HG02763 (cell line): ENCODE results near the gene BCAS3.

Experiments used
- ATAC-seq: cut with Tn5 transposase; IDR thresholded peaks from one replicate; pipeline ENCODE4 v1.9.1; 2021; ENCODE audit warnings: mild to moderate bottlenecking, moderate library complexity; ENCODE audit not compliant: unreplicated experiment

Gene BCAS3

DNA sequence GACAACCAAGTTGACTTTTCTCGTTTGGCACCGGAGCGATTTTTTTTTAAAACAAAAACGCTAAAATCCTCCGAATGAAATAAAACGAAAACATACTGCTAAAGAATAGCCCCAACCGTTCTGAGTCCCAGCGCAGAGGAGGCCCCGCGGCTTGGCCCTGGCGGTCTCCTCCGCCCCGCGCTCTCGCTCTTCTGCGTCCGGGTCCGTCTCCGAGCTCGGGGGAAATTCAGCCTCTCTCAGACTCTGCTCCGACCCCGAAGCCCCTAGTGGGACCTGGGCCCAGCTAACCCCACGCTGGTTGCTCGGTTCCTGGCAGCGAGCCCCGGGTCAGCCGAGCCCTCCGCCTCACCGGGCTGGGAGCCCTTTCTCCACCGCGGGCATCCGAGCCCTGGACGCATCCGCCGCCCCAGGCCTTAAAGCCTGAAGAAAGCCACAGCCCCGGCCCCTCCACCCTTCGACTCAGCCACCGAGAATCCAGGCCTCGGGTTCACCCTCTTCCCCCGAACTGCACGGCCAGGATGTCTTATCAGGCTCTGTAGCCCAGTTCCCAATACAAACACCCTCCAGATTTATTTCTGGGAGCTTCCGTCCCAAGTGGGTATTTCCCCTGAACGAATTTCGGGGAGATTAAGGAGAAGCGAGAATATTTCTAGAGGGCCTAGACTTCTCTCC is 723.2 kb downstream of the BCAS3 start:
- no peak for ATAC-seq

DNA sequence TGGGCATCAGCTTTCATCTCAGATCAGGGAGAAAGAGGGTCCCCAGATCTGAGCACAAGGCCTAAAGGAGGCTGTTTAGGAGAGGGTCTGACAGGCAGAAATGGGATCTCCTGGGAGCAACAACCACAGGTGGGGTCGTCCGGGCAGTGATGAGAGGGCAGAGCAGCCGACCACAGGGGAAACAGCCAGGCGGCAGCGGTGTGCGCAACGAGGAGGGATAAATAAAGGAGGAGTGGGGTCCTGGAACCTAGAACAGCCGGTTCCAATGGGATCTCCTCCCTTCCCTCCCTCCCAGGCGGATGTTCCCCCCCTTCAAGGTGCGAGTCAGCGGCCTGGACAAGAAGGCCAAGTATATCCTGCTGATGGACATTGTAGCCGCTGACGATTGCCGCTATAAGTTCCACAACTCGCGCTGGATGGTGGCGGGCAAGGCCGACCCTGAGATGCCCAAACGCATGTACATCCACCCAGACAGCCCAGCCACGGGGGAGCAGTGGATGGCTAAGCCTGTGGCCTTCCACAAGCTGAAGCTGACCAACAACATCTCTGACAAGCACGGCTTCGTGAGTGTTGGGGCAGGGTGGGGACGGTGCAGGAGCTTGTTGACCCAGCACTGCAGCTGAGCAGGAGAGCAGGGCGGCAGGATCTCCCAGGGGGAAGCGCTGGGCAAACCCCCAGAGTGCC is 723.9 kb downstream of the BCAS3 start:
- no peak for ATAC-seq

DNA sequence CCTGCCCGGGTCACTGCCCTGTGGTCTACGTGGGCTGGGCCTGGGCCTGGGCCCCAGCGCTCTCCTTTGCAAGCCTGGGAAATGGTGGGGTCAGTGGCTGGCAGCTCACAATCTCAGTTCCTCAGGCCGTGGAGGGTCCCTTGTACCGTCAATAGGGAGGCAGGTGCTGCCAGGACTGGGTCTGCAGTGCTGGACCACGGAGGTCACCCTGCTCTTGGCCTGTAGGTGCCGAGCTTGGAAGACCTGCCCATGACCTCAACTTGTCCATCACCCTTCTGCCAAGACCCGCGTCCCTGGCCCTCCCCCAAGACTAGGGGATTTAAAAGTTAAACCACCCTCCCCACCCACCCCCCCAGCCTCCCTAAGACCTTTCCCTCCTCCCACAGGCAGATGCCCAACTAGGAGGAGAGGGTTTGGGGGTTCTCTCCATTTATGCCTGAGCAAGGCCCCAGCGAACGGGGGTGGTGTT is 724.5 kb downstream of the BCAS3 start:
- ATAC-seq: no peak

DNA sequence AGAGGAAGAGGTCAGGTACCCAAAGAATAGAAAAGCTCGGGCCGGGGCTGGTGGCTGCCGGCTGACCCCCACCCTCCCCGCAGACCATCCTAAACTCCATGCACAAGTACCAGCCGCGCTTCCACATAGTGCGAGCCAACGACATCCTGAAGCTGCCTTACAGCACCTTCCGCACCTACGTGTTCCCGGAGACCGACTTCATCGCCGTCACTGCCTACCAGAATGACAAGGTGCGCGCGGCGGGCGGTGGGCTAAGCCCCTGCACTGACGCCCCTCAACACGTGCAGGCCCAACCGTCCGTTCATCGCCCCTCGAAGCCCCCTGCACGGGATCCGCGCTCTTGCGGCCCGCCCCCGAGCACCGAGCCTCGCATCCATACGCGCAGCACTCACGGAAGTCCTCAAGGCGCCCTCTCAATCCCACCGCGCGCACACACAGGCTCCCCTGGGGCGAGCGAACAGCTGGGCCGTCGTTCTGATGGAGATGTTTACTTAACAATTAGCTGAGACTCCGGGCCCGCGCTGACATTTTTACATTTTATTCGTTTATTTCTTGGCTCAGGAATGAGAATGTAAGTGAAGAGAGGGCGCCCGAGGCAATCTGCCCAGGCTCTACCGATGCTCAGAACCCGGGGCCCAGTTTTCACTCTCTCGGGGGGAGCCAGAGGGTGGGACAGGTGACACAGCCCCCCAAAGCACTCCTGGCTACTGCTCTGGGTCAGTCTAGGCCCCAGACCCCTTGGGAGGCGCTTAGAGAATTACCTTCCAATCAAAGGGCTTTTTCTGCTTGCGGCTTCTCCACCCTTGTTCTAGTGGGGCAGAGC is 725.5 kb downstream of the BCAS3 start:
- no peak for ATAC-seq

DNA sequence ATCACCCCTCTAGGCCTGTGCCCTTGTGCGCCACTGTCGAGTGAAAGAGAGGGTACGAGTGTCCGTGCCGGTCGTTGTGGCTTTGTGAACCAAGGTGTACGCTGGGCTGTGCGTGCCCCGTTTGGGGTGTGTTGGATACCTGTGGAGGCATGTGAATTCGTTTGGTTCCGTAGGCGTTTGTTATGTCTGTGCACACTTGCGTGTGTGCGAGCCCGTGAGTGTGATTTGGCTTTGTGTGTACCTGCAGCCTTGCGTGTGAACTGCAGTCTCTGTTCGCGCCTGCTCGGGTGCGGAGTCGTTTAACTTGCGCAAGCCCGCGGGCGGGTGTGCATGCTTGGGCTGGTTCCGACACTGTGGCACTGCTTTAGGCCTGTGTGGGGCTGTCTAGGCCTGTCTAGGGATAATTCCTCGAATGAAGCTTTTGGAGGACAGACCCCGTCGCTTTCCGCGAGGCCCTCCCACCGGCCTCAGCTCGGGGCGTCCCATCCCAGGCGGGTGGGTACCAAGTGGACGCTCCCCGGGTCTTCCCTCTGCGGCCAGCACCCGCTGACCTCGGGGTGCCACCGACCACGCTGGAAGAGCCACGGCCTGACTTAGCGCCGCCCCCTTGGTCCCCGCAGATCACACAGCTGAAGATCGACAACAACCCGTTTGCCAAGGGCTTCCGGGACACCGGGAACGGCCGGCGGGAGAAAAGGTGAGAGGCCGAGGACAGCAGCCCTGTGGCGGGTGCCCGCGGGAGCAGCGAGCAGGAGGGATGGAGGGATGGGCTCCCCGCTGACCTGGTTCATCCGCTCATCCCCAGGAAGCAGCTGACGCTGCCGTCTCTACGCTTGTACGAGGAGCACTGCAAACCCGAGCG is 726.4 kb downstream of the BCAS3 start:
- no peak for ATAC-seq

DNA sequence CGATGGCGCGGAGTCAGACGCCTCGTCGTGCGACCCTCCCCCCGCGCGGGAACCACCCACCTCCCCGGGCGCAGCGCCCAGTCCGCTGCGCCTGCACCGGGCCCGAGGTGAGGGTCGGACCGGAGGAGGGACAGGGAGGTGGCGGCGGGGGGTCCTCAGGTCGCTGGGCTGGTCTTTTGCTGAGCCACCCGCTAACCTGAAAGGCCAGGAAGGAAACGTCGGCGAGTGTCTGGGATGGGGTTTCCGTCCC is 726.9 kb downstream of the BCAS3 start:
- no peak for ATAC-seq

DNA sequence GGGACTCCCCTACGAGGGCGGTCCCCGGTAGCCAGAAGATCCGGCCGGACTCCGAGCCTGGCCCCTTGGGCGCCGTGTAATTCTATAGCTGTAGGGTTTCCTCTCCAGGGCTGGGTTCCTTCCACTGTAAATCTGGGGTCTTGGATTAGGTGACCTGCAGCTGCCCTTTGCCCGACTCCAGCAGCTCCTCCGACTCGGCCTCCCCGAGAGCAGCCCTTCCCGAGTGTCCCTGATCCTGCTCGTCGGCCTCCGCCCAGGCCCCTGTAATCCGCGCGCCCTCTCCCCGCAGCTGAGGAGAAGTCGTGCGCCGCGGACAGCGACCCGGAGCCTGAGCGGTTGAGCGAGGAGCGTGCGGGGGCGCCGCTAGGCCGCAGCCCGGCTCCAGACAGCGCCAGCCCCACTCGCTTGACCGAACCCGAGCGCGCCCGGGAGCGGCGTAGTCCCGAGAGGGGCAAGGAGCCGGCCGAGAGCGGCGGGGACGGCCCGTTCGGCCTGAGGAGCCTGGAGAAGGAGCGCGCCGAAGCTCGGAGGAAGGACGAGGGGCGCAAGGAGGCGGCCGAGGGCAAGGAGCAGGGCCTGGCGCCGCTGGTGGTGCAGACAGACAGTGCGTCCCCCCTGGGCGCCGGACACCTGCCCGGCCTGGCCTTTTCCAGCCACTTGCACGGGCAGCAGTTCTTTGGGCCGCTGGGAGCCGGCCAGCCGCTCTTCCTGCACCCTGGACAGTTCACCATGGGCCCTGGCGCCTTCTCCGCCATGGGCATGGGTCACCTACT is 727.4 kb downstream of the BCAS3 start:
- ATAC-seq: no peak

DNA sequence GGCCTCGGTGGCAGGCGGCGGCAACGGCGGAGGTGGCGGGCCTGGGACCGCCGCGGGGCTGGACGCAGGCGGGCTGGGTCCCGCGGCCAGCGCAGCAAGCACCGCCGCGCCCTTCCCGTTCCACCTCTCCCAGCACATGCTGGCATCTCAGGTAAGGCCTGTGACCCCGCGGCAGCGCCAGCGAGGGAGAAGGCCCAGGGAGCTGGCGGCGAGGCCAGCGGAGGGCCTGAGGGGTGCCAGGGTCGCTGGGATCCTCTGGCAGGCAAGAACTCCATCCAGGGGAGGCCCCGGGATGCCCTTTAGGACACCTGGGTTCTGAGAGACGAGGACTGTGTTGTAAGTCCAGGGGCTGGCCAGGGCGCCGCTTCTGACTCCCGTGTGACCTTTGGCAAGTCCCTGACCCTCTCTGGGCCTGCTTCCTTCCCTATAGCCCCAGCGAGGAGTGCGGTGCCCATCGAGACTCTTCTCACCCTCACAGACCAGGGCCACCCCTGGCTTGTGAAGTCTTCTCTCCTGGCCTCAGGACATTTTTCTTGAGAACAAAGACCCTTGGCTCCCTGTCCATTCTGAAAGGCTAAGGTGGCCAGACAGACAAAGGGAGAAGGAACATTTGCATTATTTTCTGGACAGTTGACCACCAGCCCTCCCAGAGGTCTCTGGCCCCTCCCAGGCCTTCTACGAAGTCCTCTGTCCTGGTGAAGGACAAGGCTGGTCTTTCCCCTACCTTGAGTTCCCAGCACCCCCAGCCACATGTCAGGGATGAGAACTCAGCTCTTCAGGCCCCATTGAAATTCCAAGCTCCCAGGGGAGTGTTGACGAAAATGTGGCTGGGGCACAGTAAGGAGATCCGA is 728.3 kb downstream of the BCAS3 start:
- ATAC-seq: no peak

DNA sequence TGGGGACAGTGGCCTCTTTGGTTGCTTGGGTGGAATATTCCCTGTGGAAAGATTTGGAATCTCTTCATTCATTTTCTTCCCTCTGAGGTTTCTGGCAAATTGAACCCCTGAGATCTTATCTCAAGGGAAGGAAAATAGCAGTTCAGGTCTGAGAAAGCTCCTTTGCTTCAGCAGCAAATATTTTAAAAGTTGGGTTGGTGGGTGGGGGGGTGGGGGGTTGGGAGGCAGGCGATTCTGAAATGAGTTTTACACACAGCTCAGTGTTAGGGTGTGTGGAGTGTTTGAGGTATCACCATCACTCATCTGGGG is 728.8 kb downstream of the BCAS3 start:
- ATAC-seq: no peak

DNA sequence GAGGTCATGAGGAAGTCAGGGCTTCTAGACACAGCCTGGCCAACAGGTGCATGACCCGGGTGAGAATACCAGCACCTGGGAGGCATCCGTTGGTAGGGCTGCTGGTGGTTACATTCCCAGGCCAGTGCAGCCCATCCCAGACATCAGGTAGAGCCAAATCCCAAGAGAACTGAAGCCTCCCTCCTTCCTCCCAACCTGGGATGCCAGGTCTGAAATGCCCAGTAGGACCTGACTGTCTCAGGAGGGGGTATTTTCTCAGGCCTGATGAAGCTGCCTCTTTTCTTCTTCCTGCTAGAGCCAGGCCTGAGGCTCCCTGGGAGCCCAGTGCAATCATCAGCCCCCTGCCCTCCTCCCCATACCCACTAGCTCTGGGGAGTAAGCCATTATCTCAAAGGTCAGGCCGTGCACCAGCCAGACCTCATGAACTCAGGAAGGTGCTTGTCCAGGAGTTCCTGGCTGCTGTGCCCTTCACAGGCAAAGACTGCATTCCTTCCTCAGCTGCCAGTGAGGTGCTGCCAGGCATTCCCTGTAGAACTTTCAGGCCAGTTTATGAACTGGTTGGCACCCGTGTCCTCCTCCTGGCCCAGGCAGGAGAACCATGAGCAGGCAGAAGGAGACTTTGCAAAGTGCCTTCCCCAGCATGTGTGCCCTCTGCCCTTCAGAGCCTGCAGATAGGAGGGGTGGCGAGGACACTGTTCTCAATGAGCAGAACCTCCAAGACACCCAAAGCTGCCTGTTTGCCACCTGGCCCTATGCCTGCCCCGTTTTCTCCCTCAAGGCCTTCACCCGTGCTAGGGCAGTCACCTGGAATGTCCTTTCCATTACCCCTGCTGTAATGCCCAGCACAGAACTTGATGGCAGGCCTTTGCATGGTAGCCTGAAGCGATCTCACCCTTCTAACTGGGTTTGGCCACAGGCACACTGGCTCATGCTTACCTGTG is 729.6 kb downstream of the BCAS3 start:
- ATAC-seq: no peak

DNA sequence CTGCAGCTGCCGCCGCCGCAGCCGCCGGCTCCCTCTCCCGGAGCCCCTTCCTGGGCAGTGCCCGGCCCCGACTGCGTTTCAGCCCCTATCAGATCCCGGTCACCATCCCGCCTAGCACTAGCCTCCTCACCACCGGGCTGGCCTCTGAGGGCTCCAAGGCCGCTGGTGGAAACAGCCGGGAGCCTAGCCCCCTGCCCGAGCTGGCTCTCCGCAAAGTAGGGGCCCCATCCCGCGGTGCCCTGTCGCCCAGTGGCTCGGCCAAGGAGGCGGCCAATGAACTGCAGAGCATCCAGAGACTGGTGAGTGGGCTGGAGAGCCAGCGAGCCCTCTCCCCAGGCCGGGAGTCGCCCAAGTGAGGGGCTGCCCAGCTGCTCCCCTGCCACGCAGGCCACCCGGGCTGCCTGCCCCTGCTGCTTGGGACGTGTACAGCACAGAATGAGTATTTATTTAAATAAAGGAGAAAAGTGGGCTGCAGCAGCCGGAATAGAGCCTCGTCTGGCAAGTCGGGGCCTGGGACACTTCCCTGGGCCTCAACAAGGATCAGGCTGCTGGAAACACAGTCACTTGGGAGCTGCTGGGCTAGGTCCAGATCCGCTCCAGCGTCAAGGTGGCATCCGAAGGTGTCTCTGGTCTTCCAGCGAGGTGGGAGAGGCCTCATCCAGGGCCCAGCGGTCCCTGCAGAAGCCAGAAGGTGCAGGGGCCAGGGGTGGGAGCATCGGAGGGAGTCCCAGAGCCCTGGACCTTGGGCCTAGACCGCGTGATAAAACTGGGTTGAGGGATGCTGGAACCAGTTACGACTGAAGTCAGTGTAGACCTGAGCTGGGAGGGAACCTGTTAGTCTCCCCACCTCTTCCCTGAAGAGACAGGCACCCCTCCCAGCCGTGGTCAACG is 730.7 kb downstream of the BCAS3 start:
- ATAC-seq: no peak

DNA sequence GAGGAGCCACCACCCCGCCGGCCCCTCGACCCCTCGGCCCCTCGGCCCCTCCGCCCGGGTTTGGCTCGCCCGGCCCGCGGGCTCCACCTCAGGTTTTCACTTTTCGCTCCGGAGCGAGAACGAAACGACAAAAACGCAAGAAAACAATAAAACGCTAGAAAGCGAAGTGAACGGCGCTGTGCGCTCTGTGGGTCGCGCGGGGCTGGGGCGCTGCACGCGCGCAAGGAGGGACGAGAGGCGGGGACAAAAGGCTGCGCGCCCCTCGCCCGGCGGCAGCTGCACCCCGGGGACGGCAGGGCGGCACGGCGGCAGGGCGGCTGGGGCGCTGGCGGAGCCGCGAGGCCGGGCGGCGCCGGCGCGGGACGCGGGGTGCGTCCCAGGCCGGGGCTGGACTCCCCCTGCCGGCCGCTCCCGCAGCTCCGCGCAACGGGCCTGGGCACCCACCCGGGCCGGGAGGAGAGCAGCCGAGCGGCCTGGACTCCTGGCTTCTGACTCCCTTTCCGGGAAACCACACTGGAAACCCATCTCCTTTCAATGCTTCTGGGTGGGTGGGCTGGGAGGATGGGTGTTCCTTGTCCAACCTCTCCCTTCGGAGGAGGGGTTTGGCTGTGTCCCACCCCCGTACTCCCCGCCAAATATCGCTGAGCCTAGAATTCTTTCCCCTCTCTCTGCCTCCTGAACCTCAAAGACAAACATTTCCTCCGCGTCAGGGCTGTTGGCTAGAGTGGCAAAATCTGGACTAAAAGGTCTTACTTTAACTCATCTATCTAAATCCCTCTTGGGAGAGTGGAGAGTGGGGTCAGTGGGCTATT is 731.9 kb downstream of the BCAS3 start:
- no peak for ATAC-seq

DNA sequence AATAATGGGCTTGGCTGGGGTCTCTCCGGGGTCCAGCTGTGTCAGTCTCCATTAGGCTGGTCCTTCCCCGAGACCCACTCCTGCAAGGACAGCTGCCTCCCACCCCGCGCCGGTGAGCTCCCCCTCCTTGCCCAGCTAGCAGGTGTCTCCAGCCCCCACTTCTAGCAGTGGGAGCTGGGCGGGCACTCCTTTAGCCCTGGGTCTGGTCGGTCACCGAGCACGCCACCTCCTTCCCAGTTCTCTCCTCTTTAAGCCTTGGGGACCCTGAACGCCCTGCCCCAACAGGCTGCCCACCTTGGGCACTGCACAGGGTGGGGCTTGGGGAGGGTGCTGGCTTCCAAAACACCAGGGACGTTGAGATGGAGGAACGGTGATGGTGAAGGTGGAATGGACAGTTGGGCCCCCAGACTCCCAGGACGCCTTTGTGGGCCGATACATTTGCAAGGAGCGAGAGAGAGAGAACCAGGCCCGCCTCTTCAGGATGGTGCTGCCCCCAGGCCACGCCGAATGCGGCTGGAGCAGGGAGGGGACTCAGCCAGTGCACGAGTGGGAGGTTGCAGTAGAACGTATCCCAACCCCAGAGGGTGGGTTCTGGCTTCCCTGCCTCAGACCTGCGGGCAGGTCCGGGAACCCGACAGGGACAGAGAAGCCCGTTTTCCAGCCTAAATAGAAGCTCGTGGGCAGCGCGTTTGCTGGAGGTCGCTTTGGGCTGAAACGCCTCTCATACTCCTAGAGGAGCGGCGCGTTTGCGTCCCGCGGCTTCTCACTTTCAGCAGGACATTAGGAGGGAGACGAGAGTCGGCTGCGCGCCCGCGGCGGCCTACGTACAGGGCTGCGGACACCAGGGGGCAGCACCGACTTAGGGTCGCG is 732.7 kb downstream of the BCAS3 start:
- ATAC-seq: no peak

DNA sequence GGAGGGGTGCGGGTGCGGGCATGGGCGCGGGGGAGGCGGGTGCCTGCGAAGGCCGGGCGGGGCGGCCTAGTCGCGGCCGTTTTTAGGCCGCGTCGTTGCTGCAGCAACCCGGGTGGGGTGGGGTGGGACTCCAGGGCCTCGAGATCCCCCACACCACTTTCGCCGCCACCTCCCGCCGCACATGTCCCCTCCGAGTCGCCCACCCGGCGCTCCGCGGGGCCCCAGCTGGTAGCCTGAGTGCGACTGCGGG is 733.3 kb downstream of the BCAS3 start:
- no peak for ATAC-seq

DNA sequence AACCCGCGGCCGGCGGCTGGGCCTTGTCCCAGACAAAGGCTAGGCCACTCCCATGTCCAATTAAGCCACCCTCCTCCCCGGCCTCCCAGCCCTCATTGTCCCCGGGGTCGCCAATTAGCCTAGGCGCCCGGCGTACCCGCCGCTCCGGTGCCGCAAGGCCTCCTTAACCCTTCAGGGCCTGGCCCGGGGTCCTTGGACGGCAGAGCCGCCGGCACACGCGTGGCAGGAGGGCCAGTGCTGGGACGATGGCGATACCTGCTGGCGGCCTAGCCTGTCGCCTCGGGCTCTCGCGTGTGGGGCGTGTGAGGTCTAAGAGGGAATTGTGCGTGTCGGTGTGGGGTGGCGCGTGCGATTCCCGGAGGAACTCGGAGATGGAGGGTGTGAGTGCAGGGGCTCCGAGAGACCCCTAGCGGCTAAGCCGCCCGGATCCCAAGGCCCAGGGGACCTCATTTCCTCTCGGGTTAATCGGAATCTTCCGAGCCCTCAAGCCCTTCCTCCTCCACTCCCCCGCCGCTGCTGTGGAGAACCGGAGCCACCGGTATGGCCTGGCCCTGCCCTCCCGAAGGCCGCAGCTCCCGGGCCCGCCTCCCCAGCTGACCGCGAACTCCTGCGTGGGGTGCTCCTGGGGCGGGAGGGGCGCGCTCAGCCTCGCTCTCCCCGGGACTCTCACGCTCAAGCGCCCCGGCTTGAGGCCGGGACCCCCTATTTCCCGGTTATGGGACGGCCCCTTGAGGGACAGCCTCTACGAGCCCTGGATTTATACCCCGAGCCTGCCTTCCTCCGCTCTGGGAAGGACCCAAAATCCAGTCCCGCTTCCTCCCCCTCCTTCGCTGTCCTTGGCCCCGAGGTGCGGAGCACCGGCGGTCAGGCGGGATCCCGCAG is 733.9 kb downstream of the BCAS3 start:
- ATAC-seq: no peak
